Measurements from ENCODE around the gene KDF1.
"Not testable (repeated sequence)": the region's sequence is repeated elsewhere in the genome, so short reads cannot be mapped to it uniquely, and the experiment has no call there.

KDF1 gene

GRCh38 chr1:26993237-26994019 lies 33.2 kb upstream of the KDF1 start, which contains the start of gene TRNP1:
Gene TRNP1, plus strand, starts transcription at chr1:26993692. Its CDS starts 95 bp downstream, at chr1:26993787.
- DNase-seq = peak; percentile 51

DNA sequence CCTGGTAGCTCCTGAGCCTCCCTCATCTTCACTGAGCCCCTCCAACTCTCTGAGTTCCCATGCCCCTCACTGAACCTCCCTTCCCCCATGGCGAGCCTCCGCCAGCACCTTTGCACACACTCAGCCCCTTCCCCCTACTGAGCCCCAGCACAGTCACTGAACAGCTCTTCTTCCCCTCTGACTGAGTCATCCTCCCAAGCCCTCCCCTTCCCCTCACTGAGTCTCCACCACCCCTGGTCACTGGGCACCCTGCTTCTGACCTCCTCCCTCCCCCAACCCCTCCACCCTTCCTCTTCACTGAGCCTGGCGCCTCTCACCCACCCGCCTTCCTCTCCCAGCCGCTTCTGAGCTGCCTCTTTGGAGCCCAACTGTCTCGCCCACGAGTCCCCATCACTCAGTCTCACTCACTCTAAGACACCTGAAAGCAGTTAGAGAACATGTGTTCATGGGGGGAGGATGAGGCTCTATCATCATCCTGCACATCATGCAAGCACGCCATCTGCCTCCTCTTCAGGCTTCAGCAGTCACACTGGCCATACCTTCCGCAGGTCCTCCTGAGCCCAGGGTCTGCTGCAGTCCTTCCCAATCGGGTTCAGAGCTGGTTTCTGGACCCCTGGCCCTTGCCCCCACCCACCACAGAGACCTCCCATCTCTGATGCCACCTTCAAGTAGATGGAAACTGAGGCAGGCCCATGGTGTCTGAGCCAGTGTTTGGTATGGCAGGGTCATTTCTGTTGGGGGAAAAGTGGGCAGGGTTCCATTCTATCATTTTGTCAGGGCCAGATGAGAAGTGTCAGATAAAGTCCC lies 31.2 kb upstream of the KDF1 start:
- DNase-seq = no peak

DNA sequence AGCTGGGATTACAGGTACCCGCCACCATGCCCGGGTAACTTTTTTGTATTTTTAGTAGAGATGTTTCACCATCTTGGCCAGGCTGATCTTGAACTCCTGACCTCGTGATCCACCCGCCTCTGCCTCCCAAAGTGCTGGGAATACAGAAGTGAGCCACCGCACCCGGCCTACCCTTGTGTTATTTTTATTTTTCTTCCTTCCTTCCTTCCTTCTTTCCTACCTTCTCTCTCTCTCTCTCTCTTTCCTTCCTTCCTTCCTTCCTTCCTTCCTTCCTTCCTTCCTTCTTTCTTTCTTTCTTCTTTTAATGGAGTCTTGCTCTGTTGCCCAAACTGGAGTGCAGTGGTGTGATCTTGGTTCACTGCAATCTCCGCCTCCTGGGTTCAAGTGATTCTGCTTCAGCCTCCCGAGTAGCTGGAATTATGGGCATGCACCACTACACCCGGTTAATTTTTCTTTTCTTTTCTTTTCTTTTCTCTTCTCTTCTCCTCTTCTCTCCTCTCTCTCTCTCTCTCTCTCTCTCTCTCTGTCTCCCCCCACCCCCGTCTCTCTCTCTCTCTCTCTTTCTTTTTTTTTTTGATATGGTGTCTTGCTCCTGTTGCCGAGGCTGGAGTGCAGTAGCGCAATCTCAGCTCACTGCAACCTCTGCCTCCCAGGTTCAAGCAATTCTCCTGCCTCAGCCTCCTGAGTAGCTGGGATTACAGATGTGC lies 29.3 kb upstream of the KDF1 start:
- DNase-seq = not testable (repeated sequence)

- DNase-seq = no peak
These were observed 26.4 kb upstream of the KDF1 start for GRCh38 chr1:26986658-26987057.

GRCh38 chr1:26984291-26984690 lies 24.0 kb upstream of the KDF1 start:
- no peak for DNase-seq

DNA sequence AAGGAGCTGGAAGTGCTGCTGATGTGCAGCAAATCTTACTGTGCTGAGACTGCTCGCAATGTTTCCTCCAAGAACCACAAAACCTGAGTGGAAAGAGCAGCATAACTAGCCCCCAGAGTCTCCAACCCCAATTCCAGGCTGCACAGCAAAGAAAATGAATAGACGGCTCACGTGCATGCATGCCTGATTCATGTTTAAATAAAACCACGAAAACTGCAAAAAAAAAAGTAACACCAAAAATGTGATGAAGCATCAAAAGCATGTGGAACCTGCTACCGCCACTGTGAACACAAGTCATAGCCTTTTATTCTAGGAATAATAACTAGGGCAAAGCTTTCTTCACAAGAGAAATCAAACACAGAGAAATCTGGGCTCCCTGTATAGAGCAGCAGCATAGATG lies 23.6 kb upstream of the KDF1 start:
- no peak for DNase-seq

- no peak for DNase-seq
These were observed 21.0 kb upstream of the KDF1 start for GRCh38 chr1:26981146-26981846.

DNA sequence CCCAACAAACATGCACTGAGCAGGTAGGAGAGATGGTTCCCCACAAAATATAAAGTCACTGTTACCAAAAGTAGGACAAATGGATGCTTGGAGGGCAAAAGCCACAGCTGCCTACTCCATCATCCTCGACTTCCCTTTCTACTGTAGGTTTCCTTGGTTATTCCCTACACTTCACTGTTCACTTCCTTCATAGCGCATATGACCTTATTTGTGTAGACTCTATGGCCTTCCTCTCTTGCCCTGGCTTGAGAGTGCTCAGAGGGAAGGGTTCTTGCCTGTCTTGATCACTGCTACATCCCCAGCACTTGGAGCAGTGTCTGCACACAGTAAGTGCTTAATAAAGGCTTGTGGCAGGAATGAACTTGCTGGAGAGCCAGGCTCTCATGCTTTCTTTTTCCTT lies 18.6 kb upstream of the KDF1 start:
- DNase-seq = no peak

GRCh38 chr1:26976621-26977510 lies 16.6 kb upstream of the KDF1 start:
- DNase-seq = no peak

GRCh38 chr1:26972821-26973220 lies 12.6 kb upstream of the KDF1 start:
- no peak for DNase-seq

DNA sequence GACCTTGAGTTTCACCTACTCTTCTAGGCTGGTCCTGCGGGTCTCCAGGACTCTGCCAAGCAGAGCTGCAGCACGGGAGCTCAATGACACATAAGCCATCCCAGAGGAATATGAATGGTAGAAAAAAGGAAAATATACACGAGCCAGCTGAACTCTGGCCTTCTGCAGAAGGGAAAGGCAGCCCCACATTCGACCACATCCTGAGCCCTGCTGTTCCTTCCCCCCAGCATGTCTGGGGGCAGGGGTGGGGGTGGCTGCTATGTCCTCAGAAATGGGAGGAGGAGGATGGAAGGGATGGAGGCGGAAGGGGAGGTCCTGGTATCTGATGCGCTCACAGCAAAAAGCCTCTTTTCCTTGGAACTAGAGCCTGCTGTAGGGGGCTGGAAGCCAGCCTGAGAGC lies 12.1 kb upstream of the KDF1 start:
- DNase-seq = no peak

GRCh38 chr1:26971590-26971989 lies 11.3 kb upstream of the KDF1 start:
- DNase-seq = no peak

DNA sequence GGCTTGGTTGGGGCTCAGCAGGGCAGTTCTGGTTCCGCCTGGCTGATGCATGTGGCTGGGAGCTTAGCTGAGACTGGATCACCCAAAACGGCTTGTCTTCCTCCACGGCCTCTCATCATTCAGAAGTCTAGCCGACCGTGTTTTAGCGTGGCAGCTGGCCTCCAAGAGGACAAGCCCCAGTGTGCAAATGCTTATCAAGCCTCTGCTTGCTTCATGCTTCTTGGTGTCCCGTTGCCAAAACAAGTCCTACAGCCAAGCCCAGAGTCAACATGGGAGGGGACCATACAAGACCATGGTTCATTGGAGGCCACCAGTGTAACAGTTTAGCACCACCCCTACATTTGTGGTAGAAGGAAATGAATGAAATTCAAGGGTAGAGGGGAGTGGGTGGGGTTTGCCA lies 10.5 kb upstream of the KDF1 start:
- no peak for DNase-seq

DNA sequence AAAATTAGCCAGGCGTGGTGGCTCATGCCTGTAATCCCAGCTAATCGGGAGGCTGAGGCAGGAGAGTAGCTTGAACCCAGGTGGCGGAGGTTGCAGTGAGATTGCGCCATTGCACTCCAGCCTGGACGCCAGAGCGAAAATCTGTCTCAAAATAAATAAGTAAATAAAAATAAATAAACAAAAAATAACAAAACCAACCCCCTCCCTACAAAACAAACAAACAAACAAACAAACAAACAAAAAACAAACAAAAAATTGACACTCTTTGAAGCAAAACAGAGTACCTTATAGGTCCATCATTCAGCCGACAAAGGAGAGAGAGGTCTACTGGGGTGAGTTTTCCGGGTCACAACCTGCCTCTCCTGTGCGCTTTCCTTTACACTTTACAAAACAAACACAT lies 5.4 kb upstream of the KDF1 start:
- DNase-seq = no peak

DNA sequence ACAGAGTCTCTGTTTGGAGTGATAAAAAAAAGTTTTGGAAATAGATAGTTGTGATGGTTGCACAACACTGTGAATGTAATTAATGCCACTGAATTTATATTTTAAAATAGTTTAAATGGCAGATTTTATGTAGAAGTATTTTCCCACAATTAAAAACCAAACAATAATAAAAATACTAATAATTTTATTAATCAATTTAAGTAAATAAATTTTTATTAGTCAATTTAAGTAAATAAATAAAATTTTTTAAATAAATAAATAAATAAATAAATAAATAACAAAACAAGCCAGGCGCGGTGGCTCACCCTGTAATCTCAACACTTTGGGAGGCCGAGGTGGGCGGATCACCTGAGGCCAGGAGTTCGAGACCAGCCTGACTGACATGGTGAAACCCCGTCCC lies 4.9 kb upstream of the KDF1 start:
- no peak for DNase-seq

GRCh38 chr1:26961826-26962225 lies 1.6 kb upstream of the KDF1 start:
- no peak for DNase-seq

DNA sequence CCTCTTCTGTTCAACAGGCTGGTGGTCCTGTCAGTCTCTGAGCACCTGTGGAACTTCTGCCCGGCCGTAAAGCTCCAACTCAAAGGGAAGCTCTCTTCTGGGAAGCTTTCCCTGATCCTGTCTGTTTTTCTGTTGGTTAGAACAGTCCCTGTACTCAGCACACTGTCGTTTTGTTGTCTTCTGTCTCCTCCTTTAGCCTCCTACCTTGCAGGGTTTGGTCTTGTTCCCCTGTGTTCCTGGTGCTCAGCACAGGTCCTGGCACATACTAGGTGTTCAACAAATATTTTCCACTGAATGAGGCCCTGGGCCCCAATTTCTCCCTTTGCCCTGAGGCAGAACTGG lies 328 bp upstream of the KDF1 start:
- DNase-seq = no peak

- no peak for DNase-seq
These were observed 998 bp downstream of the KDF1 start for GRCh38 chr1:26959270-26959669.

GRCh38 chr1:26957306-26957705 lies 3.0 kb downstream of the KDF1 start:
- no peak for DNase-seq

- no peak for DNase-seq
These were observed 3.9 kb downstream of the KDF1 start for GRCh38 chr1:26956321-26956720.

DNA sequence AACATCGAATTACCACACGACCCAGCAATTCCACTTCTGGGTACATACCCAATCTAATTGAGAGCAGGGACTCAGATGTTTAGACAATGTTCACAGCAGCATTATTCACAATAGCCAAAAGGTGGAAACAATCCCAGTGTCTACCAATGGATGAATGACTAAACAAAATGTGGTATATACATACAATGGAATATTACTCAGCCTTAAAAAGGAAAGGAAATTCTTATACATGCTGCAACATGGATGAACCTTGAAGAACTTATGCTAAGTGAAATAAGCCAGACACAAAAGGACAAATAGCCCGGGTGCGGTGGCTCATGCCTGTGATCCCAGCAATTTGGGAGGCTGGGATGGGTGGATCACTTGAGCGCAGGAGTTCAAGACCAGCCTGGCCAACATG lies 6.9 kb downstream of the KDF1 start:
- DNase-seq = no peak

All from activated gamma-delta T cell treated with Interleukin-2 at 50 U/mL for 16 hours (primary cell).